OCI-LY7 (cell line): ENCODE measurements around the gene SND1.

Experiments
- EZH2phosphoT487 ChIP-seq: fragments of 200-600 bp; sonication (generic); IDR thresholded peaks from 2 replicates; pipeline ENCODE4 v1.6.1; 2018; ENCODE audit warnings: low read depth, borderline replicate concordance, mild to moderate bottlenecking, mixed run types, antibody characterized with exemption, low read length, moderate library complexity, mixed read lengths
- TF ChIP-seq, protein P1 (sequence below): fragments of 200-600 bp; sonication (generic); conservative IDR thresholded peaks from 2 replicates; pipeline ENCODE4 v1.5.1; 2014; ENCODE audit warnings: mild to moderate bottlenecking, antibody characterized with exemption, low read length, moderate library complexity, mixed read lengths

DNA sequence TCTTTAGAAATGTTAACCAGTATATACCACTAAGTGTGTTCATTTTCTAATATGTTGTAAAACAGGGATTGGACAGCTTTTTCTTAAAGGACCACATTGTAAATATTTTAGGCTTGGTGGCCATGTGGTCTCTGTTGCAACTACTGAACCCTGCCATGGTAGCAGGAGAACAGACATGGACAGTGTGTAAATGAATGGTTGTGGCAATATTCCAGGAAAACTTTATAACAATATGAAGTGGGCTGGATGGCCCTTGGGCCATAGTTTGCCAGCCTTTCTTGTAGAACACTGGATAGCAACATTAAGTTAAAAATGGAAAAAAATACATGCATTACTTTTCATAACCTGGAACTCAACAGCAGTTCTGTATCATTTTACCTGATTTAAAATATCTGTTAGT, 61.0 kb downstream of the SND1 start:
- TF ChIP-seq, protein P1, sequence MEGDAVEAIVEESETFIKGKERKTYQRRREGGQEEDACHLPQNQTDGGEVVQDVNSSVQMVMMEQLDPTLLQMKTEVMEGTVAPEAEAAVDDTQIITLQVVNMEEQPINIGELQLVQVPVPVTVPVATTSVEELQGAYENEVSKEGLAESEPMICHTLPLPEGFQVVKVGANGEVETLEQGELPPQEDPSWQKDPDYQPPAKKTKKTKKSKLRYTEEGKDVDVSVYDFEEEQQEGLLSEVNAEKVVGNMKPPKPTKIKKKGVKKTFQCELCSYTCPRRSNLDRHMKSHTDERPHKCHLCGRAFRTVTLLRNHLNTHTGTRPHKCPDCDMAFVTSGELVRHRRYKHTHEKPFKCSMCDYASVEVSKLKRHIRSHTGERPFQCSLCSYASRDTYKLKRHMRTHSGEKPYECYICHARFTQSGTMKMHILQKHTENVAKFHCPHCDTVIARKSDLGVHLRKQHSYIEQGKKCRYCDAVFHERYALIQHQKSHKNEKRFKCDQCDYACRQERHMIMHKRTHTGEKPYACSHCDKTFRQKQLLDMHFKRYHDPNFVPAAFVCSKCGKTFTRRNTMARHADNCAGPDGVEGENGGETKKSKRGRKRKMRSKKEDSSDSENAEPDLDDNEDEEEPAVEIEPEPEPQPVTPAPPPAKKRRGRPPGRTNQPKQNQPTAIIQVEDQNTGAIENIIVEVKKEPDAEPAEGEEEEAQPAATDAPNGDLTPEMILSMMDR = no peak
- TF ChIP-seq EZH2phosphoT487 = no peak
